Hepatocyte (in vitro differentiated cells): Measurements from ENCODE around the gene CSF2RB.

Experiments used
- CTCF ChIP-seq: fragments of 200-600 bp; sonication (generic); IDR thresholded peaks from 2 replicates; pipeline ENCODE4 v1.5.1; 2016; ENCODE audit warnings: antibody characterized with exemption, mild to moderate bottlenecking; ENCODE audit not compliant: poor library complexity
- EZH2phosphoT487 ChIP-seq: fragments of 200-600 bp; sonication (generic); IDR thresholded peaks from one replicate; pipeline ENCODE4 v1.6.1; 2018; ENCODE audit warnings: antibody characterized with exemption, mild to moderate bottlenecking, low read depth, moderate library complexity; ENCODE audit not compliant: unreplicated experiment, severe bottlenecking

GRCh38 chr22:36892292-36892691 lies 21.1 kb upstream of the CSF2RB start:
- no peak for TF ChIP-seq CTCF
- TF ChIP-seq EZH2phosphoT487, result no peak
